Stimulated activated CD8-positive, alpha-beta memory T cell treated with anti-CD3 and anti-CD28 coated beads, Interleukin-7, amount 100 ng/mL, for 1 hour (primary cell): ENCODE data around the gene JUN.

ENCODE experiments used
- DNase-seq, 2 donors: peaks; one replicate each; pipeline ENCODE4 v3.0.0-alpha.2; 2020; ENCODE audit warnings: low read depth in 2 of 2

Gene JUN

GRCh38 chr1:58783090-58783992, 506 bp downstream of the JUN start:
- DNase-seq, result peak; percentile 13 to 21

- DNase-seq, result peak; percentile 7 to 13
Observed at GRCh38 chr1:58782178-58783089, 1.4 kb downstream of the JUN start.

- peak; percentile 7 to 16 for DNase-seq
Observed at GRCh38 chr1:58781541-58782177, 2.2 kb downstream of the JUN start.

- DNase-seq, result no peak
Observed at GRCh38 chr1:58780836-58781452, 2.9 kb downstream of the JUN start.

- DNase-seq, result no peak
Observed at GRCh38 chr1:58780411-58780810, 3.4 kb downstream of the JUN start.

GRCh38 chr1:58779801-58780382, 4.0 kb downstream of the JUN start:
- no peak for DNase-seq

- no peak for DNase-seq
Observed at GRCh38 chr1:58779059-58779754, 4.6 kb downstream of the JUN start.

GRCh38 chr1:58778385-58779000, 5.4 kb downstream of the JUN start:
- no peak for DNase-seq

GRCh38 chr1:58774027-58774426, 9.8 kb downstream of the JUN start:
- no peak for DNase-seq

GRCh38 chr1:58773406-58773840, 10.4 kb downstream of the JUN start:
- no peak for DNase-seq

- no peak for DNase-seq
Observed at GRCh38 chr1:58769809-58770320, 14.0 kb downstream of the JUN start.

- DNase-seq, result peak in 1 of 2 donors; percentile 18
Observed at GRCh38 chr1:58768971-58769808, 14.7 kb downstream of the JUN start.

GRCh38 chr1:58768191-58768731, 15.6 kb downstream of the JUN start:
- DNase-seq, result no peak

GRCh38 chr1:58767143-58767542, 16.7 kb downstream of the JUN start:
- no peak for DNase-seq

GRCh38 chr1:58765441-58765840, 18.4 kb downstream of the JUN start:
- no peak for DNase-seq

GRCh38 chr1:58765006-58765405, 18.8 kb downstream of the JUN start:
- no peak for DNase-seq

- DNase-seq, result no peak
Observed at GRCh38 chr1:58764294-58764978, 19.4 kb downstream of the JUN start.

- no peak for DNase-seq
Observed at GRCh38 chr1:58763214-58763613, 20.6 kb downstream of the JUN start.
